Sigmoid colon (tissue), 4 donors: ENCODE measurements around the gene TCF20.

ENCODE experiments used
- EP300 ChIP-seq, 4 donors: sonication (generic); formaldehyde crosslinking; IDR thresholded peaks; one replicate each; pipeline ENCODE4 v1.6.1; 2017; ENCODE audit warnings: antibody characterized with exemption in 4 of 4
- POLR2A ChIP-seq, 2 donors: fragments of 450-650 bp; IDR thresholded peaks; one replicate each; pipeline ENCODE4 v1.6.1; 2016; ENCODE audit warnings: antibody characterized with exemption in 2 of 2, mild to moderate bottlenecking in 2 of 2, moderate library complexity in 2 of 2
- POLR2AphosphoS5 ChIP-seq, 4 donors: sonication (generic); formaldehyde crosslinking; IDR thresholded peaks; one replicate each; pipeline ENCODE4 v1.6.1; 2017; ENCODE audit warnings: antibody characterized with exemption in 4 of 4
- TF ChIP-seq, protein P1 (sequence below), 4 experiments: fragments of 450-650 bp in 3 of 4; fragments of 200-600 bp in 1 of 4; IDR thresholded peaks; one replicate each; pipeline ENCODE4 v1.5.1; 2016 to 2019; ENCODE audit warnings: antibody characterized with exemption in 4 of 4, mild to moderate bottlenecking in 3 of 4, moderate library complexity in 2 of 4

- TF ChIP-seq, protein P1, sequence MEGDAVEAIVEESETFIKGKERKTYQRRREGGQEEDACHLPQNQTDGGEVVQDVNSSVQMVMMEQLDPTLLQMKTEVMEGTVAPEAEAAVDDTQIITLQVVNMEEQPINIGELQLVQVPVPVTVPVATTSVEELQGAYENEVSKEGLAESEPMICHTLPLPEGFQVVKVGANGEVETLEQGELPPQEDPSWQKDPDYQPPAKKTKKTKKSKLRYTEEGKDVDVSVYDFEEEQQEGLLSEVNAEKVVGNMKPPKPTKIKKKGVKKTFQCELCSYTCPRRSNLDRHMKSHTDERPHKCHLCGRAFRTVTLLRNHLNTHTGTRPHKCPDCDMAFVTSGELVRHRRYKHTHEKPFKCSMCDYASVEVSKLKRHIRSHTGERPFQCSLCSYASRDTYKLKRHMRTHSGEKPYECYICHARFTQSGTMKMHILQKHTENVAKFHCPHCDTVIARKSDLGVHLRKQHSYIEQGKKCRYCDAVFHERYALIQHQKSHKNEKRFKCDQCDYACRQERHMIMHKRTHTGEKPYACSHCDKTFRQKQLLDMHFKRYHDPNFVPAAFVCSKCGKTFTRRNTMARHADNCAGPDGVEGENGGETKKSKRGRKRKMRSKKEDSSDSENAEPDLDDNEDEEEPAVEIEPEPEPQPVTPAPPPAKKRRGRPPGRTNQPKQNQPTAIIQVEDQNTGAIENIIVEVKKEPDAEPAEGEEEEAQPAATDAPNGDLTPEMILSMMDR (IDR thresholded peaks at IDR 0.05): no peak
- no peak for TF ChIP-seq EP300 (IDR thresholded peaks at IDR 0.05)
- TF ChIP-seq POLR2A (IDR thresholded peaks at IDR 0.05): no peak
- TF ChIP-seq POLR2AphosphoS5 (IDR thresholded peaks at IDR 0.05): no peak
Observed at GRCh38 chr22:42256930-42257329, 13.5 kb downstream of the TCF20 start.
